ENCODE data around the gene MICB.

DNA sequence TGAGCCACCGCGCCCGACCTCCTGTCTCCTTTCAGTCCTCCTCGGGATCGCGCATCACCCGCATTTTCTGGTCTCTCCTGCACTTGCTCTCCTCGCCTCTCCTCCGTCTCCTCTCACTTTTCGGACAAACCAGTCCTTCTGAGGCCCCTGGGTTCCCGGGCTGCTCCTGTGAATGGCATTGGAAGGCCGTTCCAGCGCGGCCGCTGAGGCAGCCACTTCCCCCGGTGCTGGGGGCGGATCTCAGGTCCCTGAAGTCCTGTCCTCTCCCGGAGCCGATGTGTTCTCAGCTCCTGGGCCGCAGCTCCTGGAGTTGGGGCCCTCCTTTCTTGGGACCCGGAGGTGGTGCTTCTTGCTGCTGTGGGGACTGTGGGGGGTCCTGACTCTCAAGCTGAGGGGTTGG lies 803 bp downstream of the MICB start:
- TF ChIP-seq TAF1 (IDR thresholded peaks at IDR 0.05; ENCODE audit: low read depth) (no peak), FOXM1 (IDR thresholded peaks at IDR 0.05; ENCODE audit: borderline replicate concordance, low read depth) (no peak), NFIC (IDR thresholded peaks at IDR 0.05) (no peak), EP300 (IDR thresholded peaks at IDR 0.05; ENCODE audit: borderline replicate concordance) (no peak), RAD21 (IDR thresholded peaks at IDR 0.05; ENCODE audit: low read depth) (no peak), TCF12 (IDR thresholded peaks at IDR 0.05; ENCODE audit: low read depth) (no peak), CREB1 (IDR thresholded peaks at IDR 0.05; ENCODE audit: low read depth) (no peak), EGR1 (IDR thresholded peaks at IDR 0.05) (no peak)
- TF ChIP-seq, protein P1, sequence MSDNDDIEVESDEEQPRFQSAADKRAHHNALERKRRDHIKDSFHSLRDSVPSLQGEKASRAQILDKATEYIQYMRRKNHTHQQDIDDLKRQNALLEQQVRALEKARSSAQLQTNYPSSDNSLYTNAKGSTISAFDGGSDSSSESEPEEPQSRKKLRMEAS (IDR thresholded peaks at IDR 0.05), result no peak
- TF ChIP-seq, protein P2, sequence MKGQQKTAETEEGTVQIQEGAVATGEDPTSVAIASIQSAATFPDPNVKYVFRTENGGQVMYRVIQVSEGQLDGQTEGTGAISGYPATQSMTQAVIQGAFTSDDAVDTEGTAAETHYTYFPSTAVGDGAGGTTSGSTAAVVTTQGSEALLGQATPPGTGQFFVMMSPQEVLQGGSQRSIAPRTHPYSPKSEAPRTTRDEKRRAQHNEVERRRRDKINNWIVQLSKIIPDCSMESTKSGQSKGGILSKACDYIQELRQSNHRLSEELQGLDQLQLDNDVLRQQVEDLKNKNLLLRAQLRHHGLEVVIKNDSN (IDR thresholded peaks at IDR 0.05), result no peak

Measured in Ishikawa (cell line).